Stimulated activated CD8-positive, alpha-beta memory T cell treated with anti-CD3 and anti-CD28 coated beads, Interleukin-2, amount 100 ng/mL, for 48 hours (primary cell): ENCODE data around the gene SMIM41.

Experiments
- DNase-seq, 2 donors: peaks; one replicate each; pipeline ENCODE4 v3.0.0-alpha.2; 2020; ENCODE audit warnings: low read depth in 2 of 2

Gene SMIM41

GRCh38 chr12:52079576-52080402, at the start of gene SMIM41:
SMIM41 (plus strand) TSS chr12:52079704; CDS start chr12:52079780, 76 bp downstream.
- DNase-seq, result no peak

GRCh38 chr12:52032446-52032803, 47.1 kb upstream of the SMIM41 start:
- DNase-seq, result no peak

GRCh38 chr12:52032804-52033445, 46.6 kb upstream of the SMIM41 start:
- peak; percentile 87 to 90 for DNase-seq

GRCh38 chr12:52033446-52034140, 45.9 kb upstream of the SMIM41 start:
- DNase-seq, result no peak

GRCh38 chr12:52035190-52035589, 44.3 kb upstream of the SMIM41 start:
- DNase-seq, result no peak

GRCh38 chr12:52035926-52036325, 43.6 kb upstream of the SMIM41 start:
- DNase-seq, result no peak

GRCh38 chr12:52036587-52037171, 42.8 kb upstream of the SMIM41 start:
- peak; percentile 71 to 72 for DNase-seq

- DNase-seq, result no peak
Observed at GRCh38 chr12:52037248-52037861, 42.1 kb upstream of the SMIM41 start.

GRCh38 chr12:52038447-52038846, 41.1 kb upstream of the SMIM41 start:
- no peak for DNase-seq

GRCh38 chr12:52041035-52041434, 38.5 kb upstream of the SMIM41 start:
- DNase-seq, result no peak

- no peak for DNase-seq
Observed at GRCh38 chr12:52041695-52042123, 37.8 kb upstream of the SMIM41 start.

GRCh38 chr12:52042706-52043385, 36.7 kb upstream of the SMIM41 start:
- no peak for DNase-seq

- no peak for DNase-seq
Observed at GRCh38 chr12:52043386-52044212, 35.9 kb upstream of the SMIM41 start.

GRCh38 chr12:52044292-52044983, 35.1 kb upstream of the SMIM41 start:
- DNase-seq, result no peak

GRCh38 chr12:52045794-52046199, 33.7 kb upstream of the SMIM41 start:
- DNase-seq, result no peak

GRCh38 chr12:52046859-52047258, 32.6 kb upstream of the SMIM41 start:
- DNase-seq, result no peak

- no peak for DNase-seq
Observed at GRCh38 chr12:52049286-52049685, 30.2 kb upstream of the SMIM41 start.

GRCh38 chr12:52049688-52050087, 29.8 kb upstream of the SMIM41 start:
- no peak for DNase-seq

- DNase-seq, result no peak
Observed at GRCh38 chr12:52050116-52050757, 29.3 kb upstream of the SMIM41 start.
